Tibial nerve (tissue), 4 donors: ENCODE results near the gene PEAK3. TPM values are rescaled to one million over a fixed set of nuclear protein-coding genes. Genes with fewer than 3 reads are reported as not detected.

Experiments used
- DNase-seq, 2 donors: peaks; one replicate each; pipeline ENCODE4 v3.0.0-alpha.2; 2019; ENCODE audit warnings: low spot score in 2 of 2
- H3K27ac ChIP-seq, 4 donors: fragments of 200-600 bp; sonication (generic) in 3 of 4; one replicate each; pipeline ENCODE4 v1.5.1; 2017 to 2019; ENCODE audit warnings: mild to moderate bottlenecking in 1 of 4
- H3K27me3 ChIP-seq, 2 donors: fragments of 200-600 bp; sonication (generic) in 1 of 2; one replicate each; pipeline versions ENCODE4 v1.5.1 to v1.6.0; 2017 to 2019
- H3K36me3 ChIP-seq, 3 donors: fragments of 200-600 bp; sonication (generic); one replicate each; pipeline ENCODE4 v1.5.1; 2018 to 2019
- H3K4me1 ChIP-seq, 4 donors: fragments of 200-600 bp; sonication (generic) in 3 of 4; one replicate each; pipeline ENCODE4 v1.5.1; 2017 to 2019
- H3K4me3 ChIP-seq, 4 donors: fragments of 200-600 bp; sonication (generic) in 3 of 4; one replicate each; pipeline ENCODE4 v1.5.1; 2017 to 2019; ENCODE audit warnings: mild to moderate bottlenecking in 1 of 4, moderate library complexity in 1 of 4
- H3K9me3 ChIP-seq, 4 donors: fragments of 200-600 bp; sonication (generic) in 3 of 4; one replicate each; pipeline ENCODE4 v1.5.1; 2017 to 2019
- EP300 ChIP-seq, 2 donors: sonication (generic); formaldehyde crosslinking; IDR thresholded peaks; one replicate each; pipeline ENCODE4 v1.6.1; 2017; ENCODE audit warnings: antibody characterized with exemption in 2 of 2, mild to moderate bottlenecking in 1 of 2
- POLR2A ChIP-seq, 2 donors: fragments of 450-650 bp; IDR thresholded peaks; one replicate each; pipeline ENCODE4 v1.6.1; 2017; ENCODE audit warnings: antibody characterized with exemption in 2 of 2, mild to moderate bottlenecking in 2 of 2, moderate library complexity in 2 of 2
- WGBS, 2 donors: methylation state at CpG; one replicate each; pipeline ENCODE4 v1.1.5; 2018; 5-methylcytosine and 5-hydroxymethylcytosine counted together
- total RNA-seq, 4 donors: library from RNA; depleted of rRNA; stranded (reverse); fragments of >200 nt; gene quantifications; one replicate each; pipeline ENCODE4 v1.1.0, GENCODE V29; 2016
- TF ChIP-seq, protein P1 (sequence below), 5 experiments: fragments of 200-600 bp in 3 of 5; fragments of 450-650 bp in 2 of 5; sonication (generic) in 3 of 5; IDR thresholded peaks; one replicate each; pipeline ENCODE4 v1.5.1; 2016 to 2019; ENCODE audit warnings: antibody characterized with exemption in 5 of 5, mild to moderate bottlenecking in 3 of 5, moderate library complexity in 2 of 5

Gene PEAK3
- total RNA-seq, 4 donors from 2014 or later: 0.42 to 4.2 (median 2.2) TPM

GRCh38 chr19:2268861-2269243 lies 13.1 kb downstream of the PEAK3 start:
- WGBS, 2 donors: 2% methylated on average over 15 to 19 of the region's 19 CpGs
- DNase-seq: no peak
- TF ChIP-seq, protein P1, sequence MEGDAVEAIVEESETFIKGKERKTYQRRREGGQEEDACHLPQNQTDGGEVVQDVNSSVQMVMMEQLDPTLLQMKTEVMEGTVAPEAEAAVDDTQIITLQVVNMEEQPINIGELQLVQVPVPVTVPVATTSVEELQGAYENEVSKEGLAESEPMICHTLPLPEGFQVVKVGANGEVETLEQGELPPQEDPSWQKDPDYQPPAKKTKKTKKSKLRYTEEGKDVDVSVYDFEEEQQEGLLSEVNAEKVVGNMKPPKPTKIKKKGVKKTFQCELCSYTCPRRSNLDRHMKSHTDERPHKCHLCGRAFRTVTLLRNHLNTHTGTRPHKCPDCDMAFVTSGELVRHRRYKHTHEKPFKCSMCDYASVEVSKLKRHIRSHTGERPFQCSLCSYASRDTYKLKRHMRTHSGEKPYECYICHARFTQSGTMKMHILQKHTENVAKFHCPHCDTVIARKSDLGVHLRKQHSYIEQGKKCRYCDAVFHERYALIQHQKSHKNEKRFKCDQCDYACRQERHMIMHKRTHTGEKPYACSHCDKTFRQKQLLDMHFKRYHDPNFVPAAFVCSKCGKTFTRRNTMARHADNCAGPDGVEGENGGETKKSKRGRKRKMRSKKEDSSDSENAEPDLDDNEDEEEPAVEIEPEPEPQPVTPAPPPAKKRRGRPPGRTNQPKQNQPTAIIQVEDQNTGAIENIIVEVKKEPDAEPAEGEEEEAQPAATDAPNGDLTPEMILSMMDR (IDR thresholded peaks at IDR 0.05): no peak
- TF ChIP-seq POLR2A (IDR thresholded peaks at IDR 0.05) (no peak), EP300 (IDR thresholded peaks at IDR 0.05) (no peak)

GRCh38 chr19:2268480-2268830 lies 13.5 kb downstream of the PEAK3 start:
- Histone ChIP-seq H3K9me3 (no peaks in the 10 kb centered on the region), H3K36me3 (peaks cover 0 to 16% (median 15%) of the 10 kb centered on the region in 3 donors), H3K4me3 (peak overlapping the region in 2 of 4 donors; percentile 94 to 97), H3K27ac (peak overlapping the region in 1 of 4 donors; percentile 99), H3K4me1 (peaks cover 0 to 48% (median 34%) of the 10 kb centered on the region in 4 donors), H3K27me3 (no peaks in the 10 kb centered on the region)
- WGBS, 2 donors: 84 to 85% methylated on average over 4 of the region's 4 CpGs
- no peak for TF ChIP-seq POLR2A (IDR thresholded peaks at IDR 0.05)
- TF ChIP-seq EP300 (IDR thresholded peaks at IDR 0.05): no peak
- TF ChIP-seq, protein P1 (IDR thresholded peaks at IDR 0.05): no peak
- no peak for DNase-seq

More at GRCh38 chr19:2268861-2269243, 13.1 kb downstream of the PEAK3 start:
- Histone ChIP-seq H3K27ac (peak overlapping the region; percentile 30 to 100 (median 92)), H3K4me1 (peaks cover 0 to 52% (median 38%) of the 10 kb centered on the region in 4 donors), H3K27me3 (no peaks in the 10 kb centered on the region), H3K36me3 (peaks cover 0 to 16% (median 15%) of the 10 kb centered on the region in 3 donors), H3K4me3 (peak overlapping the region; percentile 61 to 97 (median 87)), H3K9me3 (no peaks in the 10 kb centered on the region)

GRCh38 chr19:2266183-2266993 lies 15.6 kb downstream of the PEAK3 start:
- peak overlapping the region; percentile 9 to 68 (median 48) for H3K27ac ChIP-seq
- H3K4me1 ChIP-seq: peaks cover 0 to 28% (median 14%) of the 10 kb centered on the region in 4 donors
- H3K4me3 ChIP-seq: peak overlapping the region in 1 of 4 donors; percentile 2
- no peaks in the 10 kb centered on the region for H3K9me3 ChIP-seq
- peak; percentile 73 to 80 for DNase-seq
- WGBS, 2 donors: 38 to 42% methylated on average over 17 to 18 of the region's 18 CpGs
- H3K27me3 ChIP-seq: no peaks in the 10 kb centered on the region
- TF ChIP-seq EP300 (IDR thresholded peaks at IDR 0.05) (peak in 1 of 2 donors; percentile 62), POLR2A (IDR thresholded peaks at IDR 0.05) (peak in 1 of 2 donors; percentile 43)
- TF ChIP-seq, protein P1 (IDR thresholded peaks at IDR 0.05): peak in 1 of 5 experiments; percentile 11
- H3K36me3 ChIP-seq: peaks cover 0 to under 1% (median 0%) of the 10 kb centered on the region in 3 donors

GRCh38 chr19:2261438-2262172 lies 20.4 kb downstream of the PEAK3 start:
- WGBS, 2 donors: 69 to 71% methylated on average over 7 of the region's 7 CpGs
- peaks cover 0 to 5% (median 5%) of the 10 kb centered on the region in 4 donors for H3K4me1 ChIP-seq
- H3K9me3 ChIP-seq: no peaks in the 10 kb centered on the region
- no peaks in the 10 kb centered on the region for H3K36me3 ChIP-seq
- no peak overlapping the region for H3K27ac ChIP-seq
- H3K27me3 ChIP-seq: no peaks in the 10 kb centered on the region
- H3K4me3 ChIP-seq: no peak overlapping the region
- TF ChIP-seq EP300 (IDR thresholded peaks at IDR 0.05): no peak
- TF ChIP-seq, protein P1 (IDR thresholded peaks at IDR 0.05): peak in 4 of 5 experiments; percentile 12 to 42 (median 22)
- peak in 1 of 2 donors; percentile 43 for DNase-seq
